Measurements from ENCODE around the gene TEKT4. TPM values are rescaled to one million over a fixed set of nuclear protein-coding genes. Genes with fewer than 3 reads are reported as not detected.
"Not testable (repeated sequence)": the region's sequence is repeated elsewhere in the genome, so short reads cannot be mapped to it uniquely, and the experiment has no call there.

The TEKT4 gene, protein sequence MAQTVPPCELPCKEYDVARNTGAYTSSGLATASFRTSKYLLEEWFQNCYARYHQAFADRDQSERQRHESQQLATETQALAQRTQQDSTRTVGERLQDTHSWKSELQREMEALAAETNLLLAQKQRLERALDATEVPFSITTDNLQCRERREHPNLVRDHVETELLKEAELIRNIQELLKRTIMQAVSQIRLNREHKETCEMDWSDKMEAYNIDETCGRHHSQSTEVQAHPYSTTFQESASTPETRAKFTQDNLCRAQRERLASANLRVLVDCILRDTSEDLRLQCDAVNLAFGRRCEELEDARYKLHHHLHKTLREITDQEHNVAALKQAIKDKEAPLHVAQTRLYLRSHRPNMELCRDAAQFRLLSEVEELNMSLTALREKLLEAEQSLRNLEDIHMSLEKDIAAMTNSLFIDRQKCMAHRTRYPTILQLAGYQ
- total RNA-seq (ENCODE audit: low replicate concordance): not detected in 2 replicates

DNA sequence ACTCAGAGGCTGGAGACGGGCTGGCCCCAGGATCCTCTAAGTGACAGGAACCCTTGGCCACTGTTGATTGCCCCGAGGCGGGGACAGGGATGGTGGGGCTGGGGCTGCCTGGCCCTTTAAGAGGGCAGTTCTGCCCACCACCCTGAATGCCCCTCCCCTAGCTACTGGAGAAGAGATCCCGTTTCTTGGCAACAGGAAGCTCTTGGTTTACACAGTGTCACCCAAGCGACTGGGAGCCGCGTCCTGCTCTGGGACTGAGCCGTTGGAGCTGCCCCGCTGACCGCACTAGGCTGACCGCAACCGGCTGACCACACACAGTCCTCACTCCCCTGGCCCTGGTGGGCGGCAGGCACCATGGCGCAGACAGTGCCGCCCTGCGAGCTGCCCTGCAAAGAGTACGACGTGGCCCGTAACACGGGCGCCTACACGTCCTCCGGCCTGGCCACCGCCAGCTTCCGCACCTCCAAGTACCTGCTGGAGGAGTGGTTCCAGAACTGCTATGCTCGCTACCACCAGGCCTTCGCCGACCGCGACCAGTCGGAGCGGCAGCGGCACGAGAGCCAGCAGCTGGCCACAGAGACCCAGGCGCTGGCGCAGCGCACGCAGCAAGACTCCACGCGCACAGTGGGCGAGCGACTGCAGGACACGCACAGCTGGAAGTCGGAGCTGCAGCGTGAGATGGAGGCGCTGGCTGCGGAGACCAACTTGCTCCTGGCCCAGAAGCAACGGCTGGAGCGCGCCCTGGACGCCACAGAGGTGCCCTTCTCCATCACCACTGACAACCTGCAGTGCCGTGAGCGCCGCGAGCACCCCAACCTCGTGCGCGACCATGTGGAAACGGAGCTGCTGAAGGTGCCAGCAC, at the start of gene TEKT4:
Gene TEKT4, plus strand, starts transcription at position 205 of the 862 bp plus-strand sequence. Its CDS starts 150 bp downstream, at position 355.
- no peak for DNase-seq (ENCODE audit: low read depth)
- TF ChIP-seq, protein P1, sequence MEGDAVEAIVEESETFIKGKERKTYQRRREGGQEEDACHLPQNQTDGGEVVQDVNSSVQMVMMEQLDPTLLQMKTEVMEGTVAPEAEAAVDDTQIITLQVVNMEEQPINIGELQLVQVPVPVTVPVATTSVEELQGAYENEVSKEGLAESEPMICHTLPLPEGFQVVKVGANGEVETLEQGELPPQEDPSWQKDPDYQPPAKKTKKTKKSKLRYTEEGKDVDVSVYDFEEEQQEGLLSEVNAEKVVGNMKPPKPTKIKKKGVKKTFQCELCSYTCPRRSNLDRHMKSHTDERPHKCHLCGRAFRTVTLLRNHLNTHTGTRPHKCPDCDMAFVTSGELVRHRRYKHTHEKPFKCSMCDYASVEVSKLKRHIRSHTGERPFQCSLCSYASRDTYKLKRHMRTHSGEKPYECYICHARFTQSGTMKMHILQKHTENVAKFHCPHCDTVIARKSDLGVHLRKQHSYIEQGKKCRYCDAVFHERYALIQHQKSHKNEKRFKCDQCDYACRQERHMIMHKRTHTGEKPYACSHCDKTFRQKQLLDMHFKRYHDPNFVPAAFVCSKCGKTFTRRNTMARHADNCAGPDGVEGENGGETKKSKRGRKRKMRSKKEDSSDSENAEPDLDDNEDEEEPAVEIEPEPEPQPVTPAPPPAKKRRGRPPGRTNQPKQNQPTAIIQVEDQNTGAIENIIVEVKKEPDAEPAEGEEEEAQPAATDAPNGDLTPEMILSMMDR (IDR thresholded peaks at IDR 0.05; ENCODE audit: insufficient read depth, low read length): no peak
- no peak within 1 kb of the TSS for H3K4me3 ChIP-seq (ENCODE audit: low read depth, low read length)

DNA sequence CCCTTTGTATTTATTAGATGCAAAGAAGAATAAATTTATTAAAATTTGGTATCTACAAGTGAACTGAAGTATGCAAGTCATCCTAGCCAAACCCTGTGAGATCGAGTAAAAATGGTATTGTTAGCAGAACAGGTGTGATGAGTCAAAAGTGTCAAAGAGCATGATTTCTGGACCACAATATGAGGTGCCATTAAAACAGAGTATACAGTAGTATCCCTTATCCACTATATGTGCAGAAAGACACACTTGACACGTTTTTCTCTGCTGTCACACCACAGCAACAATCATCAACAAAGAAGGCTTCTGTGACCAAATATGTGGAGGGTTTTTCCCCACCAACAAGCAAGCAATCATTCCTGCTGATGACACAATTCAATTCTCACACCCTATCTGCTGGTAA, 32.0 kb upstream of the TEKT4 start:
- H3K4me3 ChIP-seq (ENCODE audit: low read depth, low read length); DNase-seq (ENCODE audit: low read depth): not testable (repeated sequence)

DNA sequence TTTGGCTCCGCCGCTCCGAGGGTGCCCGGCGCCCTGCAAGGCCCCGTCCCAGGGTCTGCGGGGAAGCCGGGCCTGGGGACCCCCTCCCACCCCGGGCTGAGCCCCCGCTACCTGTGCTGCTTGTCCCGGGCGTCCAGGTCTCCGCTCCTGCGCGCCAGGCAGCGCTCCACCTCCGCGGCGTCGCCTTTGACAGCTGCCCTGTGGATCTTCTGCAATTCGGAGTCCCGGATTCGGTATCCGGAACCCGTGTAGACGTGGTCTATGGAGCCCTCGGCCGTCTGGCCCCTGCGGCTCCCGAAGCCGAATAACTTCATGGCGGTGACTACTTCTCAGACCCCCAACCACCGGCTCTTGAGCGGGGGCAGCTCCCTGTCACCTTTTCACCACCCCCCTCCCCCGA, 14.4 kb upstream of the TEKT4 start:
- DNase-seq (ENCODE audit: low read depth): not testable (repeated sequence)

DNA sequence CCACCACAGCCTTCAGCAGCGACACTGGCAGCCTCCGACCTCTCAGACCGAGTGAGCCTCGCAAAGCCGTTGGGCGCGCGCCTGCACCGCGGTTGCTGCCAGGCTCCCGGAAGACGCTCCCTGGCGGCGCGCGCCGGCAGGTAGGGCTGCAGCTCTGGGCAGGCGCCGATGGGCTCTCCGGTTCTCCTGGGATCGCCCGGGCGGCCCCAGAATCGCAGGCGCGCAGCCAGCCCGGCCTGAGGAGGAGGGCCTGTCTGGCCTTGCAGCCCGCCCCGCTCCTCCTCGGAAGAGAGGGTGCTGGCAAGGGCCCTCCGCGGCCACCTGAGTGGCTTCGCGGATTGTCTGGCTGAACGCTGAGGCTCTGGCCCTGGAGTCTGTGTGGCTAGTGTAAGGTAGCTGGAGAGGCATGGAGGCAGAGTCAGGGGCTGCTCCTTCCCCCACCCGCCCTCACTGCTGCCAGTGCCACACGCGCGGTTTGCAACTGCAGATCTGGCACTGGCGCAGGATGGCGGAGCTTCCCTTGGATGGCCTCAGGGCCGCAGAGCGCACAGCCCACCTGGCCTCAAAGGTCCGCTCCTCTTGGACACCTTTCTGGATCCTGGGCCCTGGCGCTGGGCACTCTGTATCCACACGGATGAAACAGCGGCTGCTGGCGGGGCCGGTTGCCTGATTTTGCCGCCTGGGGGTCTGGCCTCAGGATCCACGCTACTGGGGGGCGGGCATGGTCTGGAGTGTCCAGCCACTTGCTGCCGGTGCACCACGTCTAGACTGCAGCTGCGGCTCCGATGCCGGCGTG, 13.7 kb upstream of the TEKT4 start:
- not testable (repeated sequence) for H3K4me3 ChIP-seq (ENCODE audit: low read depth, low read length); DNase-seq (ENCODE audit: low read depth)

More for the DNA sequence above, 14.4 kb upstream of the TEKT4 start:
- not testable (repeated sequence) for H3K4me3 ChIP-seq (ENCODE audit: low read depth, low read length)

DNA sequence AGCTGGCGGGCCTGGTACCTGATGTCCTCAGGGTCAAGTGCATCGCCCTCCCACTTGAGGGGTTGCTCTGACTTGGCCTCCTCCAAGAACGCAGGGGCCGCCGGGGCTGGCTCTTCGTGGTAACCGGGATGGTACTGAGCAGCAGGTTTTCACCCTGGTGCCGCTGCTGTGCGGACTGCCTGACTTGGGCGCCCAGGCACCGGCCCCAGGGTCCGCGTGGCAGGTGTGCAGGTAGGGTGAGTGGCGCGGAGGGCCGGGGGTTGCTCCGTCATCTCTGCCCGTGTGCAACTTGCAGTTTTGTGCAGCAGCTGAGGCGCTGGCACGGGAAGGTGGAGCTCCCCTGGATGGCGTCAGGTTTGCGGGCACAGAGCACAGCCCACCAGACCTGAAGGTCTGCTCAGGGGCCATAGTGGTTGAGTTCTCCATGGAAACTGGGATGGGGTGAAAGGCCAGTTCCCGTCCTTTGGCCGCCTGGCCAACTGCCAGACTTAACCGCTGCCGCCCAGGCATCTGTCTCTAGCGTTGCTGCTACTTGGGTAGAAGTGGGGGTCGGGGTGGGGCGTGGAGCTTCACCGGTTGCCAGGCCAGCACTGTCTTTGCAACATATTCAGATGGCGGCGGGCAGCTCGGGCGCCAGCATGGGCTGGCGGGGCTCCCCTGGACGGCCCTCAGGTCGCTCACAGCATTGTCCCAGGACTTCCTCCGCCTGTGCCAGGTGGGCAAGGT, 12.9 kb upstream of the TEKT4 start:
- not testable (repeated sequence) for DNase-seq (ENCODE audit: low read depth); H3K4me3 ChIP-seq (ENCODE audit: low read depth, low read length)

DNA sequence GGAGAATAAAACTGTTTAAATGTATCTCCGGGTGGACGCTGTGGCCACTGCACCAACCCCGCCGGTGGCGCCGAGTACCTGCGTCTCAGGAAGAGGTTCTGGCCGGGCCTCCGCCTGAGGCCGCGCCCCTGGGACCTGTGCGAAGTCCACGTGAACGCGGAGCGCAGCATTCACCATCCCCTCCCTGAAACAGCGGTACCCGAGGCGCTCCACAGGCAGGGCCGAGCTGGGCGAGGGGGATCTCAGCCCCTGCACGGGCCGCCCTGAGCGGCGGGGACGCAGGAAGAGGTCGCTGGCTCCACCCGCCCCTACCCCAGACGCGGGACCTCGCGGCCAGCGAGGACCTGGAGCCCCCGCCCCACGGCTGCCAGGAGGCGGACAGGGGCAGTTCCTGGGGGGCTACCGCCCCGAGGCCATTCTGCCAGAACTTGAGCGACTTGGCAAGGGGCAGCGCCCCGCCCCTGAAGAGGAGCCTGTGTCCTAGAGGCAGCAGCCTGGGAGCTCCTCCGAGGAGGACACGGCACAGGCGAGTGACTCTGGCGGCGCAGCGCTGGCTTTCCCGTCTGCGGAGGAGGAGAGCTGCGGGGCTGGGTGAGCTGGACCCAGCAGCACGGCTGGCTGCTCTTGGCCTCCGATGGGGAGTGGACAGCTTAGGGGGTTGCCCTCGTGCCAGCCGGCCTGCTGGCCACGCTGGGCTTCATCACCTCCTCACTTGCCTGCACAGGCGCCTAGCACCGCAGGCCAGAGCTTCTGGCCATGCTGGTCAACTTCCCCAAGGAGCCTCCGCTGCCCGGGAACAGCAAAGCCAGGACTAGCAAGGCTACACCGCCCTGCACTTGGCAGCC, 9.7 kb upstream of the TEKT4 start:
- TF ChIP-seq, protein P1 (IDR thresholded peaks at IDR 0.05; ENCODE audit: insufficient read depth, low read length): no peak
- DNase-seq (ENCODE audit: low read depth): no peak
- no peak overlapping the region for H3K4me3 ChIP-seq (ENCODE audit: low read depth, low read length)

DNA sequence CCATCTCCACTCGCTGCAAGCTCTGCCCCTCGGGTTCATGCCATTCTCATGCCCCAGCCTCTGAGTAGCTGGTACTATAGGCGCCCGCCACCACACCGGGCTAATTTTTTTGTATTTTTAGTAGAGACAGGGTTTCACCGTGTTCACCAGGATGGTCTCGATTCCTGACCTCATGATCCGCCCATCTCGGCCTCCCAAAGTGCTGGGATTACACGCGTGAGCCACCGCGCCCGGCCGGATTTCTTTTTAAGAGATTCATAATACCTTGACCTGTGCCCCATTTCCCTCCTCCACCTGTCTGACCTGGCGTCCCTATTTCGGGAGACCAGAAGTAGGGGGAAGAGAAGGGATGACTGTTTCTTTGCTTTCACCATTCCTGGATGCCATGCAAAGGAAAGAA, 8.3 kb upstream of the TEKT4 start:
- not testable (repeated sequence) for H3K4me3 ChIP-seq (ENCODE audit: low read depth, low read length); DNase-seq (ENCODE audit: low read depth)

DNA sequence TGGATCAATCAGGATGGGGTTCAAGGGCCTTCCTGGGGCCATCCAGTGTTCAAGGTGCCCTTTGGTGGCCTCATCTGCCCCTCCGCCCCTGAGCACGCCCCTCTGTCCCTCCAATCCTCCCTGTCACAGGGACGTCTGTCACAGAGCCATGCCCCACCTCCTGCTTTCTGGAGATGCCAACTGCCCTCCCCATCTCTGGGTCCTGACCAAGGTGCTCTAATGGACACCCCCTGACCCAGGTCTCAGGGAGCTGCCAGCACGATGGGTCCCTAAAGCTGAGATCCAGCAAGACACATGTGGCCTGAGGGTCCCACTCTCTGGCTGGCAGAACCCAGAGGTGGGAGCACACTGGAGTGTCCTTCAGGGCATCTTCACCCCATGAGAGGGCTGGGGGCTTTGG, 2.1 kb upstream of the TEKT4 start:
- no peak for DNase-seq (ENCODE audit: low read depth)
- TF ChIP-seq, protein P1 (IDR thresholded peaks at IDR 0.05; ENCODE audit: insufficient read depth, low read length): no peak
- H3K4me3 ChIP-seq (ENCODE audit: low read depth, low read length): no peak overlapping the region

Data from fibroblast of the aortic adventitia (primary cell).